Cerebellar cortex (tissue), 1 donor: ENCODE results near the gene THNSL1.

ENCODE experiments used
- DNase-seq: peaks from one replicate; pipeline ENCODE4 v3.0.0-alpha.2; 2015; ENCODE audit warnings: low spot score

The THNSL1 gene

GRCh38 chr10:25057886-25058285, 41.5 kb downstream of the THNSL1 start:
- no peak for DNase-seq

GRCh38 chr10:25059990-25060389, 43.6 kb downstream of the THNSL1 start:
- DNase-seq = no peak

- DNase-seq = no peak
These were observed 44.7 kb downstream of the THNSL1 start for GRCh38 chr10:25061125-25061524.

GRCh38 chr10:25061711-25062449, 45.5 kb downstream of the THNSL1 start:
- no peak for DNase-seq

GRCh38 chr10:25063157-25063556, 46.7 kb downstream of the THNSL1 start:
- DNase-seq = no peak

GRCh38 chr10:25063644-25064043, 47.2 kb downstream of the THNSL1 start:
- no peak for DNase-seq

- no peak for DNase-seq
These were observed 48.0 kb downstream of the THNSL1 start for GRCh38 chr10:25064401-25064800.

GRCh38 chr10:25065761-25066476, 49.5 kb downstream of the THNSL1 start:
- no peak for DNase-seq

- no peak for DNase-seq
These were observed 52.0 kb downstream of the THNSL1 start for GRCh38 chr10:25068152-25069058.

GRCh38 chr10:25071227-25071626, 54.8 kb downstream of the THNSL1 start:
- DNase-seq = no peak

GRCh38 chr10:25072786-25073185, 56.4 kb downstream of the THNSL1 start:
- DNase-seq = no peak

- no peak for DNase-seq
These were observed 59.4 kb downstream of the THNSL1 start for GRCh38 chr10:25075825-25076224.
